PC-3 (cell line): Measurements from ENCODE around the gene UPB1. TPM values are rescaled to one million over a fixed set of nuclear protein-coding genes. Genes with fewer than 3 reads are reported as not detected.

Experiments
- ATAC-seq: fragments of 200-7000 bp; cut with Tn5 transposase; 2 replicates; pipeline ENCODE4 v1.9.1; 2020; ENCODE audit warnings: mild to moderate bottlenecking, moderate library complexity
- BruUV-seq: library from RNA; stranded (reverse); fragments of 400-500 nt; replicated peaks from 2 replicates; lab custom pipeline; 2021; lab: Mats Ljungman, UMichigan
- CTCF ChIA-PET: fragments of 300-600 bp; sonication (Branson Sonifier 250); formaldehyde crosslinking; loops from one replicate; lab custom pipeline; 2022; ENCODE audit warnings: antibody characterized with exemption; lab: Charles Lee
- POLR2A ChIA-PET: fragments of 300-600 bp; sonication (Branson Sonifier 250); formaldehyde crosslinking; loops from one replicate; lab custom pipeline; 2022; ENCODE audit warnings: antibody characterized with exemption; ENCODE audit not compliant: unreplicated experiment; lab: Charles Lee
- DNase-seq: peaks from one replicate; pipeline ENCODE4 v3.0.0-alpha.2; 2015
- H2AFZ ChIP-seq: fragments of 300-600 bp; sonication (generic); 2 replicates; pipeline ENCODE4 v1.6.0; 2016; ENCODE audit warnings: antibody characterized with exemption, low read length
- H3F3A ChIP-seq: fragments of 300-600 bp; sonication (generic); one replicate; pipeline ENCODE4 v1.6.0; 2017; ENCODE audit warnings: antibody characterized with exemption, low read length, control low read depth, mild to moderate bottlenecking; ENCODE audit not compliant: unreplicated experiment
- H3K27ac ChIP-seq: fragments of 300-600 bp; sonication (generic); 2 replicates; pipeline ENCODE4 v1.5.1; 2016; ENCODE audit warnings: mild to moderate bottlenecking, low read length
- H3K27me3 ChIP-seq: fragments of 300-600 bp; sonication (generic); 2 replicates; pipeline ENCODE4 v1.6.1; 2016; ENCODE audit warnings: low read length, mixed read lengths
- H3K36me3 ChIP-seq: fragments of 300-600 bp; sonication (generic); 2 replicates; pipeline ENCODE4 v1.6.1; 2016; ENCODE audit warnings: low read depth, mixed run types, low read length, mixed read lengths
- H3K4me1 ChIP-seq: fragments of 300-600 bp; sonication (generic); 2 replicates; pipeline ENCODE4 v1.5.1; 2016; ENCODE audit warnings: low read length; ENCODE audit not compliant: insufficient read depth
- H3K4me2 ChIP-seq: fragments of 300-600 bp; sonication (generic); 2 replicates; pipeline ENCODE4 v1.6.0; 2016; ENCODE audit warnings: low read length
- H3K4me3 ChIP-seq: fragments of 300-600 bp; sonication (generic); 2 replicates; pipeline ENCODE4 v1.5.1; 2016; ENCODE audit warnings: mild to moderate bottlenecking, low read length, mixed read lengths
- H3K79me2 ChIP-seq: fragments of 300-600 bp; sonication (generic); 2 replicates; pipeline ENCODE4 v1.6.1; 2017; ENCODE audit warnings: low read length, mixed read lengths
- H3K9ac ChIP-seq: fragments of 300-600 bp; sonication (generic); 2 replicates; pipeline ENCODE4 v1.6.0; 2016; ENCODE audit warnings: mild to moderate bottlenecking, low read length
- H3K9me2 ChIP-seq: fragments of 300-600 bp; sonication (generic); replicated peaks from 2 replicates; pipeline ENCODE4 v1.6.1; 2016; ENCODE audit warnings: mixed run types, low read length, mixed read lengths
- H3K9me3 ChIP-seq: fragments of 300-600 bp; sonication (generic); 2 replicates; pipeline ENCODE4 v1.6.1; 2016; ENCODE audit warnings: low read length, mixed read lengths
- H4K20me1 ChIP-seq: fragments of 300-600 bp; sonication (generic); 2 replicates; pipeline ENCODE4 v1.6.1; 2016; ENCODE audit warnings: low read length, mixed read lengths
- EZH2 ChIP-seq: fragments of 300-600 bp; sonication (generic); IDR thresholded peaks from one replicate; pipeline ENCODE4 v1.6.1; 2017; ENCODE audit warnings: antibody characterized with exemption, mild to moderate bottlenecking, low read length; ENCODE audit not compliant: unreplicated experiment
- EZH2phosphoT487 ChIP-seq: fragments of 300-600 bp; sonication (generic); IDR thresholded peaks from 2 replicates; pipeline ENCODE4 v1.6.1; 2018; ENCODE audit warnings: mild to moderate bottlenecking, antibody characterized with exemption, low read length, borderline replicate concordance
- intact Hi-C: fragments of 100-400 bp; cut with micrococcal nuclease; formaldehyde crosslinking; loops from 2 replicates; pipeline ENCODE4 v1.9.0; 2023
- total RNA-seq: library from RNA; depleted of rRNA; stranded (reverse); fragments of >200 nt; gene quantifications from 2 replicates; pipeline ENCODE4 v1.2.3, GENCODE V29; 2014
- TF ChIP-seq, protein P1 (sequence below): fragments of 300-600 bp; sonication (generic); conservative IDR thresholded peaks from 2 replicates; pipeline ENCODE4 v1.5.1; 2017; ENCODE audit warnings: antibody characterized with exemption, low read depth, mild to moderate bottlenecking, low read length

UPB1 gene
- total RNA-seq, 1 experiment from 2014 or later = 0.29 TPM

DNA sequence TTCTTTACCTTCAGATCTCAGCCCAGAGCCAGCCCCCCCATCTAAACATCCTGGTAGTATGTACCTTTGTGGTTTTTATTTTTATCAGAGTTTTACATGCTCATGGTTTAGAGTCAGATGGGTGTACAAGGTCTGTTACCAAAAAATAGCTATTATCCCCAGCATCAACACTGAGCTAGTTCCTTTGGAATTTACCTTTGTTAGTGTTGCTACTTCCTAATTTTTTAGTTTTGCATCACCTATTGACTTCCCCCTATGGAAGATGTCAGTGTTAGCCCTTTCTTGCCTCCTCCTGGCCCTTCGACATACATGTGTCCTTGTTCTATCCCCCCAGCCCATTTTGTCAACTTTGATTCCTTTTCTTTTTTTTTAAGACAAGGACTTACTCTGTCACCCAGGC lies 7.4 kb downstream of the UPB1 start:
- Histone ChIP-seq H3K4me1 (peaks cover 12% of the 10 kb centered on the region), H2AFZ (no peak overlapping the region), H3K27ac (no peak overlapping the region), H3K36me3 (no peaks in the 10 kb centered on the region; the same call in 1 of the 2 replicates), H3K27me3 (no peaks in the 10 kb centered on the region), H3K9me3 (no peaks in the 10 kb centered on the region), H3K9me2 (no peaks in the 10 kb centered on the region), H3K4me2 (no peak overlapping the region), H3K79me2 (no peaks in the 10 kb centered on the region), H3K9ac (no peak overlapping the region), H4K20me1 (no peaks in the 10 kb centered on the region), H3F3A (no peaks in the 10 kb centered on the region), H3K4me3 (no peak overlapping the region)
- ATAC-seq (no peak), DNase-seq (no peak)
- ChIA-PET CTCF (interaction anchor here (0.7 to 1.1 kb wide), 3 partner anchors 22 to 100 kb away, joined by 3 to 5 read pairs (median 4); no protein-coding TSS in a partner anchor), POLR2A (no interaction called here)
- intact Hi-C loops = loop anchor here (5.0 kb wide), 1 partner anchor 65 kb away; no protein-coding TSS in a partner anchor
- TF ChIP-seq, protein P1, sequence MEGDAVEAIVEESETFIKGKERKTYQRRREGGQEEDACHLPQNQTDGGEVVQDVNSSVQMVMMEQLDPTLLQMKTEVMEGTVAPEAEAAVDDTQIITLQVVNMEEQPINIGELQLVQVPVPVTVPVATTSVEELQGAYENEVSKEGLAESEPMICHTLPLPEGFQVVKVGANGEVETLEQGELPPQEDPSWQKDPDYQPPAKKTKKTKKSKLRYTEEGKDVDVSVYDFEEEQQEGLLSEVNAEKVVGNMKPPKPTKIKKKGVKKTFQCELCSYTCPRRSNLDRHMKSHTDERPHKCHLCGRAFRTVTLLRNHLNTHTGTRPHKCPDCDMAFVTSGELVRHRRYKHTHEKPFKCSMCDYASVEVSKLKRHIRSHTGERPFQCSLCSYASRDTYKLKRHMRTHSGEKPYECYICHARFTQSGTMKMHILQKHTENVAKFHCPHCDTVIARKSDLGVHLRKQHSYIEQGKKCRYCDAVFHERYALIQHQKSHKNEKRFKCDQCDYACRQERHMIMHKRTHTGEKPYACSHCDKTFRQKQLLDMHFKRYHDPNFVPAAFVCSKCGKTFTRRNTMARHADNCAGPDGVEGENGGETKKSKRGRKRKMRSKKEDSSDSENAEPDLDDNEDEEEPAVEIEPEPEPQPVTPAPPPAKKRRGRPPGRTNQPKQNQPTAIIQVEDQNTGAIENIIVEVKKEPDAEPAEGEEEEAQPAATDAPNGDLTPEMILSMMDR = no peak
- no peak for TF ChIP-seq EZH2phosphoT487
- TF ChIP-seq EZH2 = no peak
- BruUV-seq = no TSS peak

DNA sequence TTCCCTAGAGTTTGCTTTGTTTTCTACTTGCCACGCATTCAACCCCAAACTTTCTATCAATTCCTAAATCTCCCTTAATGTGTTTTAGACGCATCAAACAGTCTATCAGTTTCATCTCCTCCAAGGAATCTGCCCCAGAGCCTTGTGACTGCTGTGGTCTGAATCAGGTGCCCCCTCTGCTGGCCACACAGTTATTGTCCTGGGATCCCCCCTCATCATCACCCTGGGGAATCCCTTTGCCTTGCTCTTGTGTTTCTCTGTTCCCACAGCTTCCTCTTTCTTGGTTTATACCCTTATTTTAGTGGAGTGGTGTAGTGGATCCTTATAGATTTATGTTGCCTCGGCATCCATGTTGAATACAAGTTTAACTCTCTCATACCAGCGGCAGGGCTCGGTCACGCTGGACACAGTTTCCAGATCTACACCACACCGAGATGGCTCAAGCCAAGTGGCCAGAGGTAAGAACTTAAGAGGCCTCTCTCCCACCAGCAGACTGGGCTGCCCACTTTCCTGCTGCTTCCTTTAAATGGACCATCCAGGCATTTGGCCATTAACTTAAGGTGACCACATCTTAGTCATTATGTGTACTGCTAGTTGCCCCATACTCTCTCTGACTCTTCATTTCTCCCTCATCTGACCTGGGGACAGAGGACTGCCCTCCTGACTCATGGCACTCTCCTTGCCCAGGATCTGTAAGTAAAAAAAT lies 8.2 kb downstream of the UPB1 start:
- TF ChIP-seq, protein P1 = peak; percentile 75
- TF ChIP-seq EZH2phosphoT487 = no peak
- H3K4me1 ChIP-seq = peaks cover 12% of the 10 kb centered on the region
- POLR2A ChIA-PET = no interaction called here
- no peak overlapping the region for H3K4me3 ChIP-seq
- H3K9ac ChIP-seq = no peak overlapping the region
- no peaks in the 10 kb centered on the region for H3F3A ChIP-seq
- no peak overlapping the region for H2AFZ ChIP-seq
- no peak overlapping the region for H3K27ac ChIP-seq
- no peaks in the 10 kb centered on the region; the same call in 1 of the 2 replicates for H3K36me3 ChIP-seq
- DNase-seq (peak; percentile 47), ATAC-seq (peak; percentile 60; the same call in 1 of the 2 replicates)
- H4K20me1 ChIP-seq = no peaks in the 10 kb centered on the region
- no peaks in the 10 kb centered on the region for H3K9me3 ChIP-seq
- no peaks in the 10 kb centered on the region for H3K9me2 ChIP-seq
- CTCF ChIA-PET = interaction anchor here (0.7 kb wide), 2 partner anchors 23 to 100 kb away, joined by 4 to 5 read pairs; no protein-coding TSS in a partner anchor
- H3K27me3 ChIP-seq = no peaks in the 10 kb centered on the region
- no peak overlapping the region for H3K4me2 ChIP-seq
- BruUV-seq = no TSS peak
- intact Hi-C loops = loop anchor here (5.0 kb wide), 1 partner anchor 66 kb away; no protein-coding TSS in a partner anchor
- H3K79me2 ChIP-seq = no peaks in the 10 kb centered on the region
